ENCODE data around the gene ASPSCR1.

The ASPSCR1 gene

GRCh38 chr17:81999587-81999975, 22.2 kb downstream of the ASPSCR1 start:
- no peak for DNase-seq (ENCODE audit: low spot score)

- no peak for DNase-seq (ENCODE audit: low spot score)
Measured at GRCh38 chr17:81999976-82000802, 22.8 kb downstream of the ASPSCR1 start.

- no peak for DNase-seq (ENCODE audit: low spot score)
Measured at GRCh38 chr17:82000803-82001570, 23.6 kb downstream of the ASPSCR1 start.

- DNase-seq (ENCODE audit: low spot score): no peak
Measured at GRCh38 chr17:82001571-82002056, 24.2 kb downstream of the ASPSCR1 start.

- DNase-seq (ENCODE audit: low spot score): peak; percentile 97
Measured at GRCh38 chr17:82003411-82004381, 26.3 kb downstream of the ASPSCR1 start.

GRCh38 chr17:82004517-82005455, 27.4 kb downstream of the ASPSCR1 start:
- no peak for DNase-seq (ENCODE audit: low spot score)

- no peak for DNase-seq (ENCODE audit: low spot score)
Measured at GRCh38 chr17:82005701-82006348, 28.4 kb downstream of the ASPSCR1 start.

- peak; percentile 76 for DNase-seq (ENCODE audit: low spot score)
Measured at GRCh38 chr17:82006468-82007227, 29.2 kb downstream of the ASPSCR1 start.

GRCh38 chr17:82007228-82007494, 29.7 kb downstream of the ASPSCR1 start:
- DNase-seq (ENCODE audit: low spot score): no peak

GRCh38 chr17:82007495-82008257, 30.2 kb downstream of the ASPSCR1 start:
- DNase-seq (ENCODE audit: low spot score): no peak

GRCh38 chr17:82008258-82008940, 31.0 kb downstream of the ASPSCR1 start:
- no peak for DNase-seq (ENCODE audit: low spot score)

GRCh38 chr17:82008941-82009405, 31.5 kb downstream of the ASPSCR1 start:
- no peak for DNase-seq (ENCODE audit: low spot score)

GRCh38 chr17:82009413-82009812, 32.0 kb downstream of the ASPSCR1 start:
- DNase-seq (ENCODE audit: low spot score): no peak

GRCh38 chr17:82010575-82011525, 33.4 kb downstream of the ASPSCR1 start:
- DNase-seq (ENCODE audit: low spot score): no peak

GRCh38 chr17:82011617-82012187, 34.3 kb downstream of the ASPSCR1 start:
- DNase-seq (ENCODE audit: low spot score): no peak

GRCh38 chr17:82012261-82012639, 34.8 kb downstream of the ASPSCR1 start:
- no peak for DNase-seq (ENCODE audit: low spot score)

Measured in AG08396 (cell line).